ENCODE measurements around the gene COMMD1. TPM values are rescaled to one million over a fixed set of nuclear protein-coding genes. Genes with fewer than 3 reads are reported as not detected.
A peak's percentile ranks its signal among the peaks of the same experiment; 100 is the strongest.
"Not testable (repeated sequence)": the region's sequence is repeated elsewhere in the genome, so short reads cannot be mapped to it uniquely, and the experiment has no call there.

Gene COMMD1
- total RNA-seq, 6 donors from 2014 or later = 27.0 to 59.7 (median 35.6) TPM

DNA sequence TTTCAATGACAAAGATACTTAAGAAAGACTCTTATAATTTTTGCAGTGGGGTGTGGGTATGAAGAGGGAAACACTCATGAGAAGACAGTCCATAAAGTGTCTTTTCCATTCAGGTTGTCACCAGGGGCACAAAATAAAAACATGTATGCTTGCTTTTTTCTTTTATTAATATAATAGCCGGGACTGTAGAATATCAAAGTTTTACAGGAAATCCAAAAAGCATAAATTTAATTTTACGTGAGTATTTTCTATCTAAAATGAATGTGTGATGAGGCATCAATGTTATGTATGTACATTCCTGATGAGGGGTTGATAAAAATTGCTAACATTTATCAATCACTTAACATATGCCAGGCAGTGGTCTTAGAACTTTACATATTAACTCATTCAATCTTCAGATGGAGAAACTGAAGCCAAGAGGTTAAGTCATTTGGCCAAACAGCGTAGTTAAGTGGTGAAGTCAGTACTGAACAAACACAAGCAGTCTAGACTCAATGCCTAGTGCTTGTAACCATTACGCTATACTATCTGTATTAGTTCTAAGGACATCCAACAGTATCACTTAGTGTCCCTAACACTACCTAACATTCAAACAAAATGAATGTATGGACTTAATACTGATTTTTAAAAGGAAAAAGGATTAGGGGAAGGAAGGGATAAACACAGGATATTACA is 27.8 kb upstream of the COMMD1 start:
- Histone ChIP-seq H3K27ac (no peak overlapping the region), H3K27me3 (no peaks in the 10 kb centered on the region), H3K4me3 (no peak overlapping the region), H3K9me3 (no peaks in the 10 kb centered on the region), H3K36me3 (peaks cover 64 to 99% (median 82%) of the 10 kb centered on the region in 4 donors), H3K4me1 (no peaks in the 10 kb centered on the region)
- TF ChIP-seq EP300 (IDR thresholded peaks at IDR 0.05) (no peak), POLR2AphosphoS5 (IDR thresholded peaks at IDR 0.05) (no peak), POLR2A (IDR thresholded peaks at IDR 0.05) (no peak), CTCF (IDR thresholded peaks at IDR 0.05) (no peak)
- ATAC-seq (ENCODE audit: low FRiP score in 2 of 2) (no peak), DNase-seq (no peak)
- WGBS, 2 donors = 90 to 92% methylated on average over 4 of the region's 4 CpGs

- peaks cover 65 to 100% (median 85%) of the 10 kb centered on the region in 4 donors for H3K36me3 ChIP-seq
- no peak for ATAC-seq (ENCODE audit: low FRiP score in 2 of 2)
- H3K4me1 ChIP-seq = no peaks in the 10 kb centered on the region
- no peaks in the 10 kb centered on the region for H3K9me3 ChIP-seq
- no peak for DNase-seq
- 91 to 93% methylated on average over 3 of the region's 3 CpGs for WGBS, 2 donors
- H3K27me3 ChIP-seq = no peaks in the 10 kb centered on the region
- H3K27ac ChIP-seq = no peak overlapping the region
- no peak overlapping the region for H3K4me3 ChIP-seq
- TF ChIP-seq EP300 (IDR thresholded peaks at IDR 0.05) (no peak), POLR2AphosphoS5 (IDR thresholded peaks at IDR 0.05) (no peak), POLR2A (IDR thresholded peaks at IDR 0.05) (no peak), CTCF (IDR thresholded peaks at IDR 0.05) (no peak)
Measured at GRCh38 chr2:61878761-61879160, 26.7 kb upstream of the COMMD1 start.

GRCh38 chr2:61879351-61879750 is 26.1 kb upstream of the COMMD1 start:
- not testable (repeated sequence) for H3K9me3 ChIP-seq; H3K27me3 ChIP-seq; H3K27ac ChIP-seq; H3K4me1 ChIP-seq; ATAC-seq (ENCODE audit: low FRiP score in 2 of 2); DNase-seq; H3K4me3 ChIP-seq
- peaks cover 65 to 100% (median 85%) of the 10 kb centered on the region in 4 donors for H3K36me3 ChIP-seq
- 98 to 99% methylated on average over 4 of the region's 4 CpGs for WGBS, 2 donors

DNA sequence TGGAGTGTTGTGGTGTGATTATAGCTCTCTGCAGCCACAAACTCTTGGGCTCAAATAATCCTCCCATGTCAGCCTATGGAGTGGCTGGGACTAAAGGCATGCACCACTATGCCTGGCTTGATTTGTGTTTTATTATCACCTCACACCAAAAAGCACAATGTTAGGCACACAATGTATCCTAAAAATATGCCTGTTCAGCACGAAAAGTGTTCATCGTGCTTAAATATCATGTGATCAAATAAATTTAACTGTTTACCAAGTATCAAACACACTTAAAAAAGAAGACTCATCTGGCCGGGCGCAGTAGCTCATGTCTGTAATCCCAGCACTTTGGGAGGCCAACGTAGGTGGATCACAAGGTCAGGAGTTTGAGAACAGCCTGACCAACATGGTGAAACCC is 22.6 kb upstream of the COMMD1 start:
- WGBS, 2 donors = 94 to 96% methylated on average over 5 of the region's 5 CpGs
- Histone ChIP-seq H3K36me3 (peaks cover 43 to 81% (median 57%) of the 10 kb centered on the region in 4 donors), H3K27me3 (no peaks in the 10 kb centered on the region), H3K4me1 (peaks cover 15 to 24% (median 21%) of the 10 kb centered on the region in 4 donors), H3K4me3 (no peak overlapping the region), H3K27ac (no peak overlapping the region), H3K9me3 (no peaks in the 10 kb centered on the region)
- no peak for DNase-seq
- TF ChIP-seq POLR2AphosphoS5 (IDR thresholded peaks at IDR 0.05) (no peak), CTCF (IDR thresholded peaks at IDR 0.05) (no peak), POLR2A (IDR thresholded peaks at IDR 0.05) (no peak), EP300 (IDR thresholded peaks at IDR 0.05) (no peak)
- ATAC-seq (ENCODE audit: low FRiP score in 2 of 2) = no peak

GRCh38 chr2:61885896-61886603 is 19.4 kb upstream of the COMMD1 start:
- H3K9me3 ChIP-seq = no peaks in the 10 kb centered on the region
- H3K27me3 ChIP-seq = no peaks in the 10 kb centered on the region
- H3K4me1 ChIP-seq = peaks cover 20 to 29% (median 21%) of the 10 kb centered on the region in 4 donors
- ATAC-seq (ENCODE audit: low FRiP score in 2 of 2) (no peak), DNase-seq (no peak)
- H3K4me3 ChIP-seq = peak overlapping the region in 1 of 4 donors; percentile 77
- no peak overlapping the region for H3K27ac ChIP-seq
- 84 to 93% methylated on average over 14 to 15 of the region's 18 CpGs for WGBS, 2 donors
- H3K36me3 ChIP-seq = peaks cover 21 to 49% (median 29%) of the 10 kb centered on the region in 4 donors
- TF ChIP-seq CTCF (IDR thresholded peaks at IDR 0.05) = no peak
- TF ChIP-seq POLR2A (IDR thresholded peaks at IDR 0.05) = no peak
- TF ChIP-seq EP300 (IDR thresholded peaks at IDR 0.05) = no peak
- no peak for TF ChIP-seq POLR2AphosphoS5 (IDR thresholded peaks at IDR 0.05)
